ENCODE measurements around the gene LCLAT1.

DNA sequence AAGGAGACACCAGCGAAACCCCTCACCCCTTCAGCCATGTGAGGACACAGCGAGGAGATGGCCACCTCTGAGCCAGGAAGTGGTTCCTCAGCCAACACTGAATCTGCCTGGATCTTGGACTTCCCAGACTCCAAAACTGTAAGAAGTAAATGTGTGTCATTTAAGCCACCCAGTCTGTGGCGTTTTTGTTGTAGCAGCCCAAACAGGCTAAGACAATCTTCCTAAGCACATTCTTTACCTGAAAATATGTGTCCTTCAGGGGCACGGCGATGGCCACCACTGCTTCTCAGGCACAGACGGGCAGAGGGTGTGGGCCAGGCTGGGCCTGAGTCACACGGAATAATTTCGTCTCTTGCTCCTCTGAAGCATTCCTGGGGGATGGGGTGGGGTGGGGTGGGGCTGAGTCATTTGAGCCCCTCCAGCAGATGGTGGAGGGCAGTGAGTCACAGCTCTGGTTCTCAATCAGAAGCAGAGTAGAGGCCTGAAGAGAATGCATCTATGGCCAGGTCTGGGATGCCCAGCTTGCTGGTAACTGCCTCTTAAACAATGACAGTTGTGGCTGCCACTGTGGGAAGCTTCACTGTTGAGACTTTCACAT, 217.8 kb downstream of the LCLAT1 start:
- TF ChIP-seq, protein P1, sequence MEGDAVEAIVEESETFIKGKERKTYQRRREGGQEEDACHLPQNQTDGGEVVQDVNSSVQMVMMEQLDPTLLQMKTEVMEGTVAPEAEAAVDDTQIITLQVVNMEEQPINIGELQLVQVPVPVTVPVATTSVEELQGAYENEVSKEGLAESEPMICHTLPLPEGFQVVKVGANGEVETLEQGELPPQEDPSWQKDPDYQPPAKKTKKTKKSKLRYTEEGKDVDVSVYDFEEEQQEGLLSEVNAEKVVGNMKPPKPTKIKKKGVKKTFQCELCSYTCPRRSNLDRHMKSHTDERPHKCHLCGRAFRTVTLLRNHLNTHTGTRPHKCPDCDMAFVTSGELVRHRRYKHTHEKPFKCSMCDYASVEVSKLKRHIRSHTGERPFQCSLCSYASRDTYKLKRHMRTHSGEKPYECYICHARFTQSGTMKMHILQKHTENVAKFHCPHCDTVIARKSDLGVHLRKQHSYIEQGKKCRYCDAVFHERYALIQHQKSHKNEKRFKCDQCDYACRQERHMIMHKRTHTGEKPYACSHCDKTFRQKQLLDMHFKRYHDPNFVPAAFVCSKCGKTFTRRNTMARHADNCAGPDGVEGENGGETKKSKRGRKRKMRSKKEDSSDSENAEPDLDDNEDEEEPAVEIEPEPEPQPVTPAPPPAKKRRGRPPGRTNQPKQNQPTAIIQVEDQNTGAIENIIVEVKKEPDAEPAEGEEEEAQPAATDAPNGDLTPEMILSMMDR (IDR thresholded peaks at IDR 0.05): no peak
- no peak for TF ChIP-seq RAD21 (IDR thresholded peaks at IDR 0.05; ENCODE audit: low read length)
